NCI-H1417 treated with DMSO at 0.1 percent for 48 hours (cell line): ENCODE results near the gene LHX3.

Experiments
- DNase-seq: peaks from one replicate; lab custom pipeline; 2025; lab: John Stamatoyannopoulos, UW

The LHX3 gene

DNA sequence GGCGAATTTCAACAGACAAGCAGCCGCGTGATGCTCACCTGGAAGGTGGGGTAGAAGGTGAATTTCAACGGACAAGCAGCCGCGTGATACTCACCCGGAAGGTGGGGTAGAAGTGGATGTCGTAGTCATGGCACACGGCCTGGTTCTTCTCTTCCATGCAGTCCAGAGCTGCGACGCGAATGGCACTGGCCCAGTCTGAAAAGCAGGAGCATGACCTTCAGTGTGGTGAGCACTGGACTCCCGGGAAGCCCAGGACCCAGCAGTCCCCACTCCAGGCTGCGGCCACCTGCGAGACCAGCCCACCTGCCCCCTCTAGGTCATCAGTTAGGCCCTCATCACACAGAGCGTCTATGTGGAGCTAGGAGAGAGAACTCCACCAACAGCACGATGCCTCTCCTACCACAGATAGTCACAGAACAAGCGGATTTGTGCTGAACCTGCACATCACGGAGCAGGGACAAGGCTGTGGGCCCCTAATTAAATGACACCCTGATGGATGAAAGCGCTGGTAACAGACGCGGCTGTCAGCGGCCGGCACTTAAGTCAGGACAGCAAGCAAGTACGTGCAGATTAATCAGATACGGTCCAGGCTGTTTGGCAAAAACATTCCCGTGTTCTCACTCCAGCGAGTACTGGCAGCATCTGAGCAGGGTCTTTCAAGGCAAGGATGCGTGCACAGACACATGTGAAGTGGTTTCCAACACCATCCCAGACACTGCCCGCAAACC, 21.9 kb upstream of the LHX3 start:
- DNase-seq, result no peak

DNA sequence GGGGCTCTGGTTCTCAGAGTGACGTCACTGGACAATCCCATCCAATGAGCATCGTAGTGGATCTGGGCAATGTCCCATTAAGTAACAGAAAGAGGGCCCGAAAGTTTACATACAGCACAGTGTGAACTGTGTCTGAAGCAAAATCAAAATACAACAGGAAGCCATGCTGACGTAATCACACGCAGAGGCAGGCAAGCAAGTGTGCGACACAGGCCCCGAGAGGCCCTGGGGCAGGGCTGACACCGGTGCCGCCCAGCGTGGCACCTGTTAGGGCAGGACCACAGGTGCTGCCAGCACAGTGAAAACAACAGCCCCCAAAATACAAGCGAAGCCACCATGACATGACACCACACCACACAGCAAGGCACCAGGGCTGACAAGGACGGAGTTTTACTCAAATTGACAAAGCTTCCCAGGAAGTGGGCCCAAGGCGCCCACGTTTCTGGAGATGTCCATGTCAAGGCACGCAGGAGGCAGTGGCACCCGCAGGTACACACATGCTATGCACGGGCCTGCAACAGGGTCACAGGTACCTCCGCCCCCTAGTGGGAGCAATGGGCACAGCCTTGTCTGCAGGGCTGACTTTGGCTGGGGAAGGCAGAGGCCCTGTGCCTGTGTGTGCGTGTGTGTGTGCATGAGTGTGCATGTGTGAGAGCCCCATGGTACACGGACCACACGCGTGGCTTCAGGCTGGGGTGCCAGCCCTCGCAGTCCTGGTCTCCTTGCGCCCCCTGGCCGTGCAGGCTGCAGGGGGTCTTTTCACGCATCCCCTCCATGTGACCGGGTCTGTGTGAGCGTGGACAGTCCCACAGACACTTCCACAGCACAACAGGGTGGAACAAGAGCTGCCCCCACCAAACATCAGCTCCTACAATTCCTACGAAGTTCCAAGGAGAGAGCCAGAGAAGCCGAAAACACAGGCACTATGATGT, 21.1 kb upstream of the LHX3 start:
- no peak for DNase-seq

DNA sequence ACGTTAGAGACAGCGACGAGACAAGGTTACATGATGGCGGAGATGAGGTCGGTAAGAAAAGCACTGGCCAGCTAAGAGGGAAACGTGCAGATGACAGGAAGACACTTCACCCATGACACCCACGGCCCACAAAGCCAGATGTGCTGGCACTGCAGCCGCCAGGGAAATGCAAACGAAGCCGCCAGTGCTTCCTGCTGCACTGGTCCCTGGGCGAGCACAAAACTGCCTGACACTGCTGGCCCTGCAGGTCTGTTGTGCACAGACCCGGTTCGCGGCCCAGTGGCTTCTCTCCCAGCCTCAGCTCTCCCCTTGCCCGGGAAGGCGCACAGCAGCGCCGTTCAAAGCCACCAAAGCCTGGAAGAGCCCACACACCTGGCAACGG, 20.4 kb upstream of the LHX3 start:
- no peak for DNase-seq

DNA sequence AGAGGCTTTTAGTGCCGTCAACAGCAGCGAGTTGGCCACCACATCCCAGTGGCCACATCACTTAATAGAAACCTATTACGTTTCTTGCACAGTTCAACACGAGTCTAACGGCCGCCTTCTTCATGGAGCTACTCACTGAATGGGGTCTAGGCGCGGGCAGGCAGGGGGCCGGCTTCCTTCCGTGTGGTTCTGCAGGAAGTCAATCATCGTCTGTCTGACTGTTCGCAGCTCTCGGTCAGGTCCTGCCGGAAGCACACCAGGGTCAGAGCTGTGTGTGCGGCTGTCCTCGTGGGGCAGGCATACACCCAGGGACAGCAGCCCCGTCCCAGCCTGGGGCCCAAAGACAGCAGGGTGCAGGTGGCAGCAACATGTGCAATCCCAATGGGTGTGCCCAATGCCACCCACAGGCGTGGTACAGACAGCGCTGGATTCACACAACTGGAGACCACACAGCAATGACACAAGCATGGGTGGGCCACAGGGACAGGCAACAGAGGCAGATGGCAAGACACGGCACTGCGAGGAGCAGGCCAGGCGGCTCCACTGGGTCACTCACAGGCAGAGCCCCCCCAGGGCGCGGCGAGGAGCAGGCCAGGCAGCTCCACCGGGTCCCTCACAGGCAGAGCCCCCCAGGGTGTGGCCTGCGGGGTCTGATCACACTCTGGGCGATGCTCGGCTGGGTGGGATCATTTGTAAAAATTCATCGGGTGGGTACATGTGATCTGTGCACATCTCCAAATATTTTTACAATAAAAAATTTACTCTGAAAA, 19.1 kb upstream of the LHX3 start:
- no peak for DNase-seq

DNA sequence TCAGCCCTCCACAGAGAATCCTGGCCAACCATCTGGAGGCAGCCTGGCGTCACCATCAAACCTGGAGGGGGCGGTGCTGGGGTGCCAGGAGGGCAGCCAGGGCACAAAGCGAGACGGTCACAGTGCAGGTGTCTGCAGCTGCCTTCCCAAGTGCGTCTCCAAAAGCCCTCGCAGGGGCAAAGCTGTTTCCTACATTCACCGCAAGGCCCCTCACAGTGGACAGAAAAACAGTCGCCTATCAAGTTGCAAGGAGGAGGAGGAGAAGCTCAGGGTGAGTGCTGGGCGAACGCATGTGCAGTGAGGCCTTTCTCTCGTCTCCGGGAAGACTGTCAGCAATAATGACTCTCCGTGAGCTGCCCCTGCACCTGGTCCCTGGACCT, 18.0 kb upstream of the LHX3 start:
- DNase-seq, result no peak

DNA sequence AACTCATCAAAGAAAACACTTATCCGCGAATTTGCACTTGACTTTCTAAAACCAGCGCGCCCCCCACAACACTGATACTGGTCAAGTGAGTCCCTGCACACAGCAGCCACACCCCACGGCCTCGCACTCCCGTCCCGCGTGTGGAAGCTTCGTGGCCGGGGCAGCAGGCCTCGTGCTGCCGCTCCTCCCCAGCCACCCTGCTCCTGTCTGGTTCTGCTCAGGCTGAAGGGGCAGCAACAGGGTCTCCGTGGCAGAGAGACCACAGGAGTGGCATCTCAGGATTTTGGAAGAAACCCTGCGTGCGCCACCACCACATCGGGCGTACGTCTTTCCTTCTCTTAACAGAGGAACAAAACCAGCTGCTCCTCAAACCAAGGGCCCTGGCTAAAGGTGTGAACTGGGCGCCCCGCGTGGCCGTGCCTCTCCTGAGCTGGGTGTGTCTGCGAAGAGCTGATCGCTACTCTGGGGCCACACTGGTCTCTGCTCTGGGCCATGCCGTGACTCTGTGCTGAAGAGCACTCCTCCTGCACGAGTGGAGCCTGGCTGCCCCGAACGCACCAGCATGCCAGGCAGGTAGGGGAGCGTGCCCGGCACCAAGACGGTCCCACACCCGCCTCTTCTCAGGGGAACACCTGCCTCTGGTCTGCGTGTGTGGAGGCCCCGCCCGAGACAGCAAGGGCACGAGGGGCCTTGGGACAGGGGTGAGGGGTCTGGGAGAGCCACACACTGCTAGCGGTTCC, 17.4 kb upstream of the LHX3 start:
- no peak for DNase-seq

DNA sequence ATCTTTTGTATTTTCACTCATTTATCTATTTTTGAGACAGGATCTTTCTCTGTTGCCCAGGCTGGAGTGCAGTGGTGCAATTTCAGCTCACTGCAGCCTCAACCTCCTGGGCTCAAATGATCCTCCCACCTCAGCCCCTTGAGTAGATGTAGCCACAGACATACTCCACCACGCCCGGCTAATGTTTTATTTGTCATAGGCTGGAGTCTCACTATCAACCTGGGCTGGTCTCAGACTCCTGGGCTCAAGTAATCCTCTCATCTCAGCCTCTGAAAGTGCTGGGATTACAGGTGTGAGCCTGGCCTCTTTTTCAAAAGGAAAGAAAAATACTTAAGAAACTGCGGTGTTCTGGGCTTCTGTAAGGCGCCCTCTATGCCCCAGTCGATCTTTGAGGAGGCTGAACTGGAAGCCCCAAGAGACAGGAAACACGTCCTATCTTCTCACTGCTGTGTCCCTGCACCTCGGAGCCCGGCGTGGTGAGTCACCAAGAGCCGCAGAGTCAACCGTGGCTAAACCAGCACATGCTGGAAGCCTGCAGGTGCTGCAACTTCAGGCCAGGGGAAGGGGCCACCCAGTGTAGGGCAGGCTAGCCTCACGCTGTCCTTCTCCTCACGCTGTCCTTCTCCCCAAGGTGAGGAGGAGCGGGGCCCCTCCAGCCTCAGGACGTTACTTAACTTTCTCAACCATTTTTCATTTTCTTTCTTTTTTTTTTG, 15.2 kb upstream of the LHX3 start:
- no peak for DNase-seq

DNA sequence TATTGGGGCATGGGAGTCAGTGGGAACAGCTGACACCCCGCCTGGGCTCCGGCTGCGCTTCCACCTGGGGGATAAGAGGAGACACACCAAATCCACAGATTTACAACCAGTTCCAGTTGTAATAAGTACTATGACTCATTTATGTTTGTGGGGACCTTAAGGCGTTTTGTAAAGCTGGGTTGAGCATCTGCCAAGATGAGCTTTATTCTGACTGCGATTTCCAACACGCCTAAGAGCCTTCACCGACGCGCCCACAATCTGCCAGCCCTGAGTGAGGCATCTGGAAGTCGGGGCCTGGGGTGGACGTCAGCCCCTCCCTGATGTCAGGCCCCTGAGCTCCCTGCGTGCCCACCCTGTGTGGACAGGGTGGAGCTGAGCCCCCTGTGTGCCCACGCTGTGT, 14.3 kb upstream of the LHX3 start:
- DNase-seq, result no peak

DNA sequence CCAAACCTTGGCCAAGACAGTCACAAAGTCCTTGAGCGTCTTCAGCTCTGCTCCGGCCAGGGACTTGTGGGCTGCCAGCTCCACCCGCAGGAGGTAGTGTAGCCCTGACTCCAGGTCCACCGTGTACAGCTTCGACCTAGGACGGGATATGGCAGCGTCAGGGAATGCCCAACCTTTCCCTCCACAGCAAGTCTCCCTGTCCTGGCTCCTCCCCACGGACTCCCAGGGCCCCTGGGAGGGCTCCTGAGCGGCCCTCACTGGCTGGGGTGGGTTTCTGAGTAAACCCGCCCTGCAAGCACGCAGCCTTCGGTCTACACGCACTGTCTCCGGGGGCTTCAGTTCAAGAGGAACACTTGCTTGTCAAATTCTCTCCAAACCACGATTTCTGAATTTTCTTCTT, 13.7 kb upstream of the LHX3 start:
- DNase-seq, result no peak

DNA sequence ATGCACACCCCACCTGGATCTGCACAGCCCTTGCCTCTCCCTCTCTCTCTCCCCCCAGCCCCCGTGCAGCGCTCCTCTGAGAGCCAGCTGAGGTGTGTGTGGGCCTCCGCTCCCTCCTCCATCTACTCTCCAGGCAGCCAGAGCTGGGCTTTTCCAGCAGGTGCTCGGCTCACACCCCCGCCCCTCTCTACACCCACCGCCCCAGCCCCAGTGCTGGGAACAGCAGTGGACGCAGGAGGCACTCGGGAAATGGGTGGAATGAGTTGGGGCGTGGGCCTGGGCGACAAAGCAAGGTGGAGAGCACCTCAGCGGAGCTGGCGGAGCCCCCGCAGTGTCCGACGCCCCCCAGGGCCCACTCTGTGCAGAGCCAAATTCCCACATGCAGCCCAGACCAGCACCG, 13.3 kb upstream of the LHX3 start:
- no peak for DNase-seq

DNA sequence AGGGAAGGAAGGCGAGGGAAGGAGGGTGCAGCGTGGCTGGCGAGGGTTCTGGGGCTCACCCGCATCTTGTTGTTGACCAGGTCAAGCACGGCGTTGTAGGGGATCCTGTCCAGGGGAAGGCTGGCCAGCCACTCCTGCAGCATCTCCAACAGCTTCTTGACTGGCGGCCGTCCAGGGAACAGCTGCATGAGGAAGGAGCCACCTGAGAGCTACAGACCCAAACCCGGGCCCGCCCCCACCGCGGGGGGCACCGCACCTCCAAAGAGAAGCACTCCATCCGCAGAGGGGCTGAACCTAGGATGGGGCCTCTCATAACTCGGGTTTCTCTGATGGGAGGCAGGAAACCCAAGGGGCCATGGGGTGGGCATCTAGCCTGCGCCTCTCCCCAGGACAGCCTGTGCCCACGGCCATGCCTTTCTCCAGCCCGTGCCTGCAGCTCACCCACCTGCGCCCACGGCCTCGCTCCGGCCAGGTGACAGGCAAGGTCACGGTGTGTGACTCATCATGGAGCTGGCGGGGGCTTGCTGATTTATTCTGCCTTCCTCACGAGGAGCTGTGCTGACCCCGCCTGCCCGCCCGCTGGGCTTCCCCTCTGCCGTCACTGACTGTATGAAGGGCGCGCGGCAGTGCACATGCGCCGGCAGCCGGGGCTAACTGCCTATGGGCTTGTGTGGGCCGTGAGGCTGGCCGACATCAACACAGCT, 11.8 kb upstream of the LHX3 start:
- no peak for DNase-seq

DNA sequence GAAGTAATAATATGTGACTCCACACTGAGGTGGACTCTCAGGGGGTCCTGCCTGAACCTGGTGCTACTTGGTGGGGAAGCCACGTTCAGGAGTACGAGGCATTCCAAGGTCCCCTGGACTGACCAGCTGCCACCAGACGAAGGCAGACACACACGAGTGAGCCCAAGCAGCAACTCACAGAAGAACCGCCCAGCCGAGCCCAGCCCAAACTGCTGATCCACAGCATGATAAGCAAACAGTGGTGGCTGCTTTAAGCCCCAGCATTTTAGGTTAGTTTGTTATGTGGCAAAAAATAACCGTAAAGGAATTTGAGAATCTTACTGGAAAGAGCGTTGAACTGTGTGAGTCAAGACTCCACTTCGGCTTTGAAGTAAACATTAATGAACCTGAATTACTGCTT, 8.8 kb upstream of the LHX3 start:
- no peak for DNase-seq

DNA sequence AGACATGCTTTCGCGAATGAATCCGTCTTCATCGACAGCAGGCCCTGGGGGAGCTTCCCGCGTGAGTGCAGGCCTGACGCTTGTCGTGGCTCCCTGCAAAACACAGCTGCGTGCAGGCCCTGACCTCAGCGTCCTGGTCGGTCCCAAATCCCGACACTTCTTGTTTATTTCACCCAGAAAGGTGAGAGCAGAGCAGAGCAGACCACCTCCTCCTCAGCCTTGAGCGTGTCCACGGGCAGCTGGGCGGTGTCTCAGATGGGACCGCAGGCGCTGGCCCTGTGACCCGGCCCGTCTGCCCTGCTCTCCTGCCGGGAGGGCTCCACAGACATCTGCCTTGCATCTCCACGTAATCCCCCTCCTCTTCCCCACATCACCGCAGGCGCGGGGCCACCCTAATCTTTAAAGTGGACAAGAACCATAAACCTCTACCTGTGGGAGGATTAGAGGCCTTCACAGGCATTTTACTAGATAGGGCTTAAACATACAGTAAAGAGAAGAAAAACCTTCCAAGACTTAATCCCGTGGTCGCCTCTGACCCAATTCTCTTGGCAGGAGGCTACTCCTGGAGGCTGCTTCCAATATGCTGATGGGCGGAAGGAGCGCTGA, 7.5 kb upstream of the LHX3 start:
- no peak for DNase-seq

DNA sequence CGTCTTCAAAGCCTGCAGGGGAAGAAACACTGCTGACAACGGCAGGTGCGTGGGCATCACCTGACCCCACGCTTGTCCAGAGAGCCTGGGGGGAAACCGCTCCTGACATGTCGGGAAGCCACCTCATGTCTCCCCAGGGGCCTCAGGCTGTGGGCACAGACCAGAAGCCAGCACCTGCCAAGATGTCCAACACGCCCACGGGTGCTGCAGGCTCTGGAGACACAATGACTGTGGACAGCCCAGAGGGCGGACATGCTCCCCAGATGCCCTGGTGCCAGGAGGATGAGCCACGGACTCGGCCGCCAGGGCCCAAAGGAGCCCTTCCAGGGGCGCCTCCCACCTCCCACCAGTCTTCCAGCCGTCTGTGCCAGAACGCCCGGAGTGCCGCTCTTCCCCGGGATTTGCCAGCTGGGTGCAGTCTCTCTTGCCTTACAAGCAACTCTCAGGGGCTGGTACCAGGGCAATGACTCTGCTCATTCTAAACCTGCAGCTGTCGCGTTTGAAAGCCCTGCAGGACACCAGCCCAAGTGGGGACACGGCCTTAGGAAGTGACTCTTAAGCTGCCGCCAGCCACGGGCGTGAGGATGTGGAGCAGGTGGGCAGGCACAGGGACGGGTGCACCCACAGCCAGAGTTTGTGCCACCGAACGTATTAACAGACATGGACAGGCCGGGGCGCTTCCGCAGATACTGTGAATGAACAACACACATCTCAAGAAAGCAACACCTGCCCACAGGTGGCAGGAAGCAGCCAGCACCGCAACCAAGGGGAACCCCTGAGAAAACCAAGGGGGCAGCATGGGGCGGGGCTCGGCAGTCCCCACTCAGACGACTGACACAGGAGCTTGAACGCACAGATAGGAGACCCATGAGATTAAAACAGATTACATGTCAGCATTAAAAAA, 6.8 kb upstream of the LHX3 start:
- no peak for DNase-seq

DNA sequence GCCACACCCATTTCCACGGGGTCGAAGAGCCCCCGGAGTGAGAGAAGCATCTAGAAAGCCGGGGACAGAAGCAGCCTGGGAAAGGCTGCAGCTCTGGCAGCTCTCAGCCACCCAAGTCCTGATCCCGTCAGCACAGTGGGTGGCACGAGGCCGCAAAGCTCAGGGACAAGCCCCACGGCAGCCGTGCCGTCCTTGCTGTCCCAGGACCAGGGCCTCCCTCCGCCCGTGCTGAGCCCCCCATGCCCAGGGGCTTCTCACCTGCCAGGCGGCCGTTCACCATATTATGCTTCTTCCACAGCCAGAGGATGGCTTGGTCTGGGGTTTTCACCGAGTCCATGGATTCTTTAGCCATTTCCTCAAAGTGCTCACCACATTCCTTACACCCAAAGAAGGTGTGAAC, 6.1 kb upstream of the LHX3 start:
- DNase-seq, result no peak

DNA sequence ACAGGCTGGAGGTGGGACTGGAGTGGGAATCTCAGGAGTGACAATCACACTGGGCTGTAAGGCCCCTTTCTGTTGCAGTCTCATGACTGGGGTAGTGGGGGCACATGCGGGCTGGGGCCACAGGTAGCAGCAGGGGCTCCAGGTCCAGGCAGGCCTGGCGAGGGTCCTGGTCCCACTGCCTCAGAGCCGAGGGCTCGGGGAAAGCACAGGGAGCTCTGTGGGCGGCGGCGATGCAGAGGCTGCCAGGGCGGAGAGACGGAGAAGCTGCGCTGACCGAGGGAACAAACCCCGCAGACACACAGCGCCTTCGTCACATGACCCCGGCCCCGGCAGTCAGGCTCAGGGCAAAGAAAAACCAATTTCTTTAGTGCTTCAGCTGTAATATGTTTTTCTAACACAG, 5.3 kb upstream of the LHX3 start:
- DNase-seq, result no peak

DNA sequence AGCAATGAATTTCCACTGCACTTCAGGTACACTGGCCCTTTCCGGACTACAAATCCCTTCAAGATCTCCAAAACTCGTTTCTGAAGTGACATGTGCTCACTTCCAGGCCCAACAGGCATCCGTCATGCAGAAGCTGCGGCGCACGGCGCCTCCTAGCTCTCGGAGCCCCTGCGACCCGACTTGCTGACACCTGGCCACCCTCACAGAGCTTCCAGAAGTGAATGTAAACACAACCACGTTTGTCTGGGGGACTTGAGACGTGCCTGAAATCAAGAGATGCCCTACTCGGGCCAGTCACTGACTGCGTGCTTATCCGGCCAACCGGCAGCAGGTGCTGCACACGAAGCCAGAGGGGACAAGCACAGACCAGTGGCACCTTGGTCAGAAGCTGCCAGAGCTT, 4.9 kb upstream of the LHX3 start:
- DNase-seq, result no peak

DNA sequence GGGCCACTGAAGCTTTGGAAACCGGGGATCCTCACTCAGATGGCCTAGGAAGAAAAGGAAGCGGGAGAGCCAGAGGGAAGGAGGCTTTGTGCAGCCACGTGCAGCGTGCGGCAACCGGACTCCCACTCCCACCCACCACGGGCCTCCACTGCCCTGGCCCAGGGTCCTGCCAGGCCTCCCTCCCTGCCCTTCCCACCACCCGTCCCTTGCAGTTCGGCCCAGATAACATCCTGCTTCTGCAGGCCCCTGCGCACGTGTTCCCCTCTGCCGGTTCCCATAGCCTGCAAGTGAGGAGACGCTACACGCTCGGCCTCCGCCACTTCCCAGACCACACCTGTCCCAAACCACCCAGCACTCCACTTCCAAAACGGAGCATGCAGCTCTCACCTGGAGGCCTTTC, 4.3 kb upstream of the LHX3 start:
- DNase-seq, result no peak

DNA sequence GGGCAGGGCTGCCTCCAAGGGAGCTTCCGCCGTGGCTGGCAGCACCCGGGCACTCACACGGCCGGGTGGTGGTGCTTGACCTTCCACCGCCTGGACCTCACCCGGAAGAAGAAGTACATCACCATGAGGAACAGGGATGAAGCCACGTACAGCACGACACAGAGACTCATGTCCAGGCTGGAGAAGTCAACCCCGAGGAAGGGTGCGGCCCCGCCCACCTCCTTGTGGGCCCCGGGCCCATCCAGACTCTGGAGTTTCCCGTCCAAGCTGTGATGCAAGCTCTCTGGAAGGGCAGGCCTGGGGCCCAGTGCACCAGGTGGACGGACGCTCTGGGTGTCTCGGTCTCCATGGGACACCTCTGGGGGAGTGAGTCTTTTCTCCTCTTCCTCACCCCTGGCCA, 3.7 kb upstream of the LHX3 start:
- DNase-seq, result no peak
